Neural cell (in vitro differentiated cells): Measurements from ENCODE around the gene ANGPT4. TPM values are rescaled to one million over a fixed set of nuclear protein-coding genes. Genes with fewer than 3 reads are reported as not detected.

Source experiments
- H2AFZ ChIP-seq: fragments of 200-600, 300-800 bp; sonication (generic), shearing (Covaris generic); 2 replicates; pipeline ENCODE4 v1.6.0; 2014; ENCODE audit warnings: low read depth, mild to moderate bottlenecking, antibody characterized with exemption, low read length, moderate library complexity
- H3F3A ChIP-seq: fragments of 200-600 bp; shearing (Covaris generic); 2 replicates; pipeline ENCODE4 v1.6.1; 2016; ENCODE audit warnings: mild to moderate bottlenecking, moderate library complexity, mixed read lengths, antibody characterized with exemption, low read length; ENCODE audit not compliant: insufficient read depth, poor library complexity, severe bottlenecking
- H3K27ac ChIP-seq: fragments of 200-600, 300-800 bp; sonication (generic), shearing (Covaris generic); 2 replicates; pipeline ENCODE4 v1.5.1; 2014; ENCODE audit warnings: mild to moderate bottlenecking, low read length, moderate library complexity
- H3K27me3 ChIP-seq: fragments of 300-800, 200-600 bp; sonication (generic), shearing (Covaris generic); 2 replicates; pipeline ENCODE4 v1.6.0; 2014; ENCODE audit warnings: mild to moderate bottlenecking, low read depth, low read length, moderate library complexity; ENCODE audit not compliant: insufficient read depth
- H3K36me3 ChIP-seq: fragments of 300-800, 200-600 bp; sonication (generic), shearing (Covaris generic); 2 replicates; pipeline ENCODE4 v1.5.1; 2014; ENCODE audit warnings: mild to moderate bottlenecking, antibody characterized with exemption, low read length, moderate library complexity; ENCODE audit not compliant: insufficient read depth
- H3K4me2 ChIP-seq: fragments of 300-800, 200-600 bp; sonication (generic), shearing (Covaris generic); 2 replicates; pipeline ENCODE4 v1.6.0; 2014; ENCODE audit warnings: mild to moderate bottlenecking, low read length
- H3K4me3 ChIP-seq: fragments of 300-800, 200-600 bp; sonication (generic), shearing (Covaris generic); 2 replicates; pipeline ENCODE4 v1.5.1; 2014; ENCODE audit warnings: mild to moderate bottlenecking, low read length, moderate library complexity
- H3K79me2 ChIP-seq: fragments of 200-600 bp; shearing (Covaris generic); replicated peaks from 2 replicates; pipeline ENCODE4 v1.6.0; 2014; ENCODE audit warnings: mild to moderate bottlenecking, low read length, moderate library complexity; ENCODE audit not compliant: insufficient read depth
- H3K9ac ChIP-seq: fragments of 300-800, 200-600 bp; sonication (generic), shearing (Covaris generic); 2 replicates; pipeline ENCODE4 v1.6.1; 2016; ENCODE audit warnings: mild to moderate bottlenecking, low read length, mixed read lengths
- H3K9me2 ChIP-seq: fragments of 200-600 bp; shearing (Covaris generic); 2 replicates; pipeline ENCODE4 v1.6.1; 2016; ENCODE audit warnings: mild to moderate bottlenecking, low read length, mixed read lengths; ENCODE audit not compliant: insufficient read depth
- H3K9me3 ChIP-seq: fragments of 200-600, 300-800 bp; sonication (generic), shearing (Covaris generic); 2 replicates; pipeline ENCODE4 v1.6.1; 2016; ENCODE audit warnings: mild to moderate bottlenecking, mixed run types, low read length, moderate library complexity, mixed read lengths
- H4K20me1 ChIP-seq: fragments of 200-600 bp; shearing (Covaris generic); 2 replicates; pipeline ENCODE4 v1.6.1; 2016; ENCODE audit warnings: mild to moderate bottlenecking, mixed run types; ENCODE audit not compliant: insufficient read depth
- CTCF ChIP-seq: fragments of 450-650 bp; IDR thresholded peaks from 2 replicates; pipeline ENCODE4 v1.5.1; 2014; ENCODE audit warnings: antibody characterized with exemption, mild to moderate bottlenecking, moderate library complexity; ENCODE audit not compliant: poor library complexity, severe bottlenecking
- EP300 ChIP-seq: fragments of 450-650 bp; conservative IDR thresholded peaks from 2 replicates; pipeline ENCODE4 v1.6.1; 2014; ENCODE audit warnings: antibody characterized with exemption, mild to moderate bottlenecking, moderate library complexity; ENCODE audit not compliant: poor library complexity, severe bottlenecking
- EZH2 ChIP-seq: fragments of 200-600, 300-800 bp; shearing (Covaris generic), sonication (generic); IDR thresholded peaks from 2 replicates; pipeline ENCODE4 v1.6.1; 2014; ENCODE audit warnings: antibody characterized with exemption, low read length, borderline replicate concordance, mild to moderate bottlenecking; ENCODE audit not compliant: insufficient read depth, poor library complexity, severe bottlenecking
- MXI1 ChIP-seq: fragments of 450-650 bp; conservative IDR thresholded peaks from 2 replicates; pipeline ENCODE4 v1.6.1; 2014; ENCODE audit warnings: antibody characterized with exemption, mild to moderate bottlenecking; ENCODE audit not compliant: poor library complexity, severe bottlenecking
- POLR2AphosphoS5 ChIP-seq: IDR thresholded peaks from 2 replicates; pipeline ENCODE4 v1.6.1; 2012
- RAD21 ChIP-seq: fragments of 450-650 bp; conservative IDR thresholded peaks from 2 replicates; pipeline ENCODE4 v1.6.1; 2014; ENCODE audit warnings: antibody characterized with exemption, mild to moderate bottlenecking, moderate library complexity
- REST ChIP-seq: IDR thresholded peaks from 2 replicates; pipeline ENCODE4 v1.6.1; 2012; ENCODE audit warnings: borderline replicate concordance
- SMC3 ChIP-seq: fragments of 450-650 bp; conservative IDR thresholded peaks from 2 replicates; pipeline ENCODE4 v1.6.1; 2014; ENCODE audit warnings: antibody characterized with exemption, mild to moderate bottlenecking, moderate library complexity; ENCODE audit not compliant: poor library complexity
- TAF1 ChIP-seq: IDR thresholded peaks from 2 replicates; pipeline ENCODE4 v1.6.1; 2012; ENCODE audit warnings: low read depth
- polyA plus RNA-seq: library from polyadenylated mRNA; depleted of rRNA; stranded (reverse); fragments of >200 nt; gene quantifications from 2 replicates; pipeline ENCODE4 v1.2.3, GENCODE V29; 2014

The ANGPT4 gene
- polyA plus RNA-seq, 1 donor from 2014 or later: not detected

DNA sequence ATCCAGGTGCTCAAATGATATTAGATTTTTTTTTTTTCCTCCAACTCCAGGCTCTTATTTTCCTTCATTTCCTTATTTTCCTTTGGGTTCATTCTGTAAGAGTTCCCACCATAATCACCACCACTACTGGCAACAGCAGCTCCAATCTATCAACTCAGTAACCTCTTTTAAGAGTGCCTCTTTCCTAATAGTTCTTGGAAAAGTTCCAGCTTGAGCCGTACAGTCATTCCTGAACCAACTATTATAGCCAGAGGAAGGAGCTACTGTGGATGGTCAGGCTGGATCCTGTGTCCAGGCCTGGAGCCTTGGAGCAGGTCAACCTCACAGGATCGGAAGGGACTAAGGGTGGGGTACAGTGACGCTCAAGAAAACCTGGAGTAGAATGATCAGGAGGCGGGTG lies 4.2 kb upstream of the ANGPT4 start:
- H3K27ac ChIP-seq: no peak overlapping the region
- H3K4me2 ChIP-seq: no peak overlapping the region
- TF ChIP-seq REST (no peak), TAF1 (no peak), MXI1 (no peak), EP300 (no peak), RAD21 (no peak), EZH2 (no peak), SMC3 (no peak), CTCF (no peak), POLR2AphosphoS5 (no peak)
- no peaks in the 10 kb centered on the region for H3K27me3 ChIP-seq
- H3K4me3 ChIP-seq: no peak overlapping the region
- no peak overlapping the region for H3K9ac ChIP-seq
- H3K9me3 ChIP-seq: no peaks in the 10 kb centered on the region
- no peak overlapping the region for H2AFZ ChIP-seq
- no peaks in the 10 kb centered on the region for H3K36me3 ChIP-seq
- H3K9me2 ChIP-seq: no peaks in the 10 kb centered on the region
- H4K20me1 ChIP-seq: no peaks in the 10 kb centered on the region
- no peaks in the 10 kb centered on the region for H3K79me2 ChIP-seq
- no peaks in the 10 kb centered on the region for H3F3A ChIP-seq

DNA sequence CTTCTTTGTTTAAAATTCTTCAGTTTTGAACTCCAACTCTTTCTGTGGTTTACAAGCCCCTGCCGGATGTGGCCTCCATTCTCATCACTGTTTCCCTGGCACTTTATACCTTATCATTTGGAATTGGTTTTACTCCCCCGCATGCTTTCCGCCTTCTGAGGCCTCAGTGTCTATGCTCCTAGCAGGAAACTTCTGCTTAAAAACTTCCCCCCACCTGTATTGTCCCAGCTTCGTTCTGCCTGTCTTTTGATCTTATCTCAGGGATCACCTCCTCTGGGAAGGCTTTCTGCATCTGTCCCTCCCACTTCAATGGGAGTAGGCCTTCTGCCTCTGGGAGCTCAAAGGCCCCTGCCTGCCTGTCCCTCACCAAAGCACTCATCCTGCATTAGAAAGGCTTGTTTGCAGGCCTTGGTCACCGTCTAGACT lies 3.4 kb upstream of the ANGPT4 start:
- no peaks in the 10 kb centered on the region for H4K20me1 ChIP-seq

More for the DNA sequence above, 3.4 kb upstream of the ANGPT4 start:
- Histone ChIP-seq H2AFZ (no peak overlapping the region), H3K27ac (no peak overlapping the region), H3K9ac (no peak overlapping the region), H3K79me2 (no peaks in the 10 kb centered on the region), H3F3A (no peaks in the 10 kb centered on the region), H3K9me2 (no peaks in the 10 kb centered on the region), H3K4me3 (no peak overlapping the region), H3K36me3 (no peaks in the 10 kb centered on the region), H3K9me3 (no peaks in the 10 kb centered on the region), H3K27me3 (no peaks in the 10 kb centered on the region), H3K4me2 (no peak overlapping the region)
- TF ChIP-seq TAF1 (no peak), REST (no peak), EZH2 (no peak), MXI1 (no peak), CTCF (no peak), EP300 (no peak), POLR2AphosphoS5 (no peak), RAD21 (no peak), SMC3 (no peak)
